HG03039 (cell line): ENCODE measurements around the gene PTPRN2.

ENCODE experiments used
- ATAC-seq: cut with Tn5 transposase; IDR thresholded peaks from one replicate; pipeline ENCODE4 v1.9.1; 2021; ENCODE audit warnings: mild to moderate bottlenecking, moderate library complexity; ENCODE audit not compliant: unreplicated experiment

Gene PTPRN2

DNA sequence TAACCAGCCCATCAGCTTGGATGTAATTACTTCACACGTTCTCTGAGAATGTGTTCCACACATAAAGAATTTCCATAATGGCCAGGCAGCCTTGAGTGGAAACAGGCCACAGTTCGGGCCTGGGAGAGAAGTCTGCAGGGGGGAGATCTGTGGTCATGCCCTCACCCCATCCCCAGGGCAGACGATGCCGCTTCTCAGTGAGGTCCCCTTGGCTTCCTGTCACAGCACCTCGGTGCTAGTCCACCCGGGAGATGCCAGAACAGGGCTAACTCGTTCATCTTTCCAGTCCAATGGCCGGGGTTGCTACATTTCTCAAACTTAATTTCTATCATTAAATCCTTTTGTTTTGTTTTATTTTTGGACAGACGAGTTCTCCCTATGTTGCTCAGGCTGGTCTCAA is 624.1 kb downstream of the PTPRN2 start:
- ATAC-seq: no peak

DNA sequence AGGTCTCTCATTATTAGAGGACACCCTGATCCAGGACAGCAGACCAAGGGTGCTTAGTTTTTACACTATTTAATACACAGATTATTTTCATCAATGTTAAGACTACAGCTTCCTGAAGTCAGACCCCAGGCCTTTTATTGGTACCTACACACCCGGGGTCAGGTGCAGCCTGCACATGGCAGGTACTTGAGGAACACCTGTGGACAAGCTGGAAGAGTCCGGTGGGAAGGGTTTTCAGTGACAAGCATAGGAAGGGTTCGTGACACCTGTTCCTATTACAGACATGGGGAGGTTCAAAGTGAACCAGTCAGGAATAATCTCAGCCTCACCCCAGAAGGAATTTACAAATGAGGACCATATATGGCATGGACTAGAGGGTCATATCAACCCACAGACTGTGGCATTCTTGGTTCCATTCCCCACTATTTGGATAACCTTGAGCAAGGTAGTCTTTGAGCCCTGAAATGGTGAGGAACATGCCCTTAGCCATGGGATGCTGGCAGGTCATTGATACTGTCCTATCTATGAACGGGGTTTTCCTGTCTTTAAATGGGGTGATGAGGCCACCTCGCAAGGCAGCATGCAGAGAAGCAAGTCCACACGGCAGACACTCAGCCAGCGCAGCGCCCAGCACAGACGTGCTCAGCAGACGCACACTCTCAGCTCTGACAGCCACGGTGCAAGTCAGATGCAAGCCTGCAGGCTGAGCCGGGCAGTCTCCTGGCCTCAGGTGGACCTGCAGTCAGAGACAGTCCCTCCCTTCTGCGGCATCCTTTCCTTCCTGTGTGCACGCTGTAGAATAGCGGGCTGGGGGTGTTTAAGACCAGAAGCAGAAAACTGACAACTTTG is 624.9 kb downstream of the PTPRN2 start:
- no peak for ATAC-seq

DNA sequence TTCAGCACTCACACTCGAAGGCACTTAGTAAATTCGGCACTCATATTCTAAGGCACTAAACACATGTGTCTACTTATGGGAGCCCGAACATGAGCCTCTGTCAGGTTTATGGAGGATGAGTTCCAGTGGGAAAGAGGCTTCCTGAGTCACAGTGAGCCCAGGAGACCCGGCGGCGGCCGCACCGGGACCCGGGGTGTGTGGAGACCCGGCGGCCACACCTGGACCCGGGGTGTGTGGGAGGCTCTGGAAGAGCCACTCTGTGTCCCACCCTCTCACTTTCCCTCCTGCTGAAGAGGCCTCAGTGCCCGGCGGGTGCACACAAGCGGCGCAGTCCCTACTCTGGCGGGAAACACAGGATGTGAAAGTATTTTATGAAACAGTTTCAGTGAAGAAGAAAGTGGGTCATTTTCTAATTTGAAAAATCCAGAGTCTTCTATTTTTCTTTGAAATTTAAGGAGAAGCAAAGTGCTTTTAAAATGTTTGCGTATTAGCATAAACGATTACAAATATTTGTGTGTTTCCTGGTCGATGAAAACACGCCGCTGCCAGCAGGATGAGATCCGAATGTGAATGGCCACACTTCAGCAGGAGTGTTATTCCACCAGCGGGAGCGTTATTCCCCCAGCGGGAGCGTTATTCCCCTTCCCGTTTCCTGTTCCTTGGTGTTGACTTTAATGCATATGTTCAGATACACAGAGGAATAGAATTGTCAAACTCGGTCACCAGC is 625.7 kb downstream of the PTPRN2 start:
- ATAC-seq: no peak

DNA sequence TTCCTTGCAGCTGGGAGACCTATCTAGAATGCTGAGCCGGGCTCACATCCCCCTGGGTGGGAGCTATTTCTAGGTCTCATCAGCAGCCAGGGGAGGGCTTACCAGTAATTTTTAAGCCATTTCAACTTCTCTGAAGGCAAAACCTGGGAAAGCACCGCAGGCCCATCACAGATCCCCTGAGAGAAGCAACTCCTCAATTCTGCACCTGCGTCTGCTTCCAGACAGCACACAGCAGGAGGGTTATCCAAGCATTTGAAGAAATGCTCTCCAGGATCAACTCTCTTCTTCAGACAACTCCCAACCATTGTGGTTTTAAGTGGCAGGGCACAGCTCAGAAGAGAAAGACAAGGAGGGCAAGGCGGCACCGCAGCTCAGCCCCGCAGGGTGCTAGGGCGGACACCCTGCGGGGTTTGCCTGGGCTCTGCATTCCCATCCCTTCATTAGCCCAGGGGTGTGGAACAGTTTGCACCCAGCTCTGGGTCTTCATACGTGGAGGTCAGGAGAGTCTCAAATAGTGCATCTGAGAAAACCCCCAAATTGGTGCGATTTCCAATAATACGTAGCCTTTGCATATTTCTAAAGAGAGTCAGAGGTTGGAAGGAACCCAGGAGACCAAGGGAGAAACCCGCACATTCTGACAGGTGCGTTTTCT is 632.1 kb downstream of the PTPRN2 start:
- no peak for ATAC-seq

DNA sequence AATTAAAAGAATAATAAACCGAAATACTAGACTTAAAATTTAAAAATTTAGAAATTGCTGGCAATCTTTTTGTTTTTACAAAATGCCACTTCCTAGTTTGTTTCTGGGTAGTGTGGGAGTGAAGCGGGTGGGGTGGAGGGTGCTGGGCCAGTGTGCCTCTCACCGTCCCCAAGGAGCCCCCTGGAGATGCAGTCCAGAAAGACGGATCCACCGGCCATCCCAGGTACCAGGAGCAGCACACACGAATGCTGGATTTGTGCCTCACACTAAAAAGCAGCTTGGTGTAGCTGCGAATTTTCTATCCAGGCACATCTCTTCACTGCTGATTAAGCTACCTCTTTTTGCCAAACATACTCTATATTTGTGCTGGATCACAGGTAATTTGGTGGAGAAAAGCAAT is 632.7 kb downstream of the PTPRN2 start:
- no peak for ATAC-seq

DNA sequence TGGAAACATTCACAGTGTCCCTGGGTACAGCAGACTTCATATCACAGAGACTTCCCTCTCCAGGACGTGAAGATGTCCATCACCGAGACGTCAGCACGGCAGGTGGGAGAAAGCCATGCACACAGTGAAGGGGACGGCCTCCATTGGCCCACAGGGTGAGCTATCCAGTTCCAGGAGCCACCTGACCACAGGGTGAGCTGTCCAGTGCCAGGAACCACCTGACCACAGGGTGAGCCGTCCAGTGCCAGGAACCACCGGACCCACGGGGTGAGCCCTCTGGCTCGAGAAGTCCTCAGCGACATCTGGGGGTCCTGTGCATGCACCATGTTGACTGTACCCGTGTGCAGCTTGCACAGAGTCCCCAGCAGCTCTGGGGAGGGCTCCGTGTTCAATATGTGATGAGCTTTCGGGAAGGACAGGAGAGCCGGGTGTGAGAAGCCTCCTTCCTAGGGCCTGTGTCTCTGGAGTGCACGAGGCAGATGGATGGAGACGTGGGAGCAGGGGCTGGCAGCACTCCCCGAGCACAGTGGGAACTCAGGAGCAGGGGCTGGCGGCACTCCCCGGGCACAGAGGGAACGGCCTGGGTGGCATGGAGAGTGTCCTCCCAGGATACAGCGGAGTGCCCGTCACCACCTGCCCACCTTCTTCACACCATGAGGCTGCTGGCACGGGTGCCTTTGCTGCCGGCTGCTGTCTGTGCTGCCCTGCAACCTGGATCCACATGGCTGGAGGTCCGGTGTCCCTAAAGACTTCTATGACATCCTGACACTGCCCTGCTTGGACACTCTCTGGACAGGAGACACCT is 634.6 kb downstream of the PTPRN2 start:
- no peak for ATAC-seq

DNA sequence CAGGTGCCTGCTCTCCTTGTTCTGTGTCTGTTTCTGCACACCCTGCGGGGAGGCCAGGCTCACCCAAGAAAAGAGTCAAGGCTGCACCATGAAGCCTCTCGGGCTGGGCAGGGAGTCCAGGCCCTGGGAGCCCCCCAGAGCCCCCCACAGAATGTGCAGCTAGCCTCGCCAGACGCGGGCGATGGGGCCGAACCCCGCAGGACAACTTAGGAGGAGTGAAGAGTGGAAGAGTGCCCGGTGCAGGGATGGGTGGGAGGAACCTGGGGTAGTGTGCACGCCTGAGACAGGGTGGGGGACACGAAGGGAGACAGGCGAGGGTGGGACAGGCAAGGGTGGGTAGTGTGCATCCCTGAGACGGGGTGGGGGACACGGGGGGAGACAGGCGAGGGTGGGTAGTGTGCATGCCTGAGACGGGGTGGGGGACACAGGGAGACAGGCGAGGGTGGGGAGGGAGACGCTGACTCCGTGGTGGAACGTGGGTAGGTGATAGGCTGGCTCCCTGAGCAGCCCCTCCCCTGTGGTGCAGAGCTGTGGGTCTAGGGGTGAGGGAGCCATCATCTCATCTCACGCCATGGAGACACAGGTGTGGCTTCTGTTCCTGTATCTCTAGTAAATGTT is 635.5 kb downstream of the PTPRN2 start:
- ATAC-seq: no peak

DNA sequence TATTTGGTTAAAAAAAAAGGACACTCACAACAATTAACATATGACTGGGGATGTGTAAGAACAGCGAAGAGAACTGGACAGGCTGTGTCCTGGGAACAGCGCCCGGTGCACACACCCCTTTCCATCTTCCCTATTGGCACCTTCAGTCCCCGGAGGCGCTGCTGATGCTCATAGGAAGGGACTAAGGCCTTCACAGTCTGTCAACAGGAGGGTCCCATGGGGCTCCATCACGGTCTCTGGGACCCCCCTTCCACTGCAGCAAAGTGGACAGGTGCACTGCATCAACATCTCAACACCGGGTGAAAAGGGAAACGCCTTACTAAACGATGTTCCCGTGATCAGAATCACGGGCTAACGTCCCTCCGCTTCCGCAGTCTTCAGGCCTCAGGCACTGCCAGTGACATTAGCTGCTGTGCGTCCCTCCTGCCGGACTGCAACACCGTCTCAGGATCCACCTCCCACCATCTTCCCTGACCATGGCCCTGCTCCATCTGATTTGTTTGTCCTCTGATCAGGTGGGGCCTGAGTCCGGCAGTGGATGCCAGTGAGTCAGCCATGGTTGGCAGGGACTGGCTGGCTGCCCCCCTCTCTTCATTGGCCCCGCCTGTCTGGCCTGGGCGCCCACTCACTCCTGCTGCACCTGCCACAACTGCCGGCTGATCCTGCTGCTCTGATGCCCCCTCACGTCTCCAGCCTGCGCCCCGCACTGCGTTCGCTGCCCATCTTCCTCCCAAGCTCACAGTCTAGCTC is 636.1 kb downstream of the PTPRN2 start:
- no peak for ATAC-seq

DNA sequence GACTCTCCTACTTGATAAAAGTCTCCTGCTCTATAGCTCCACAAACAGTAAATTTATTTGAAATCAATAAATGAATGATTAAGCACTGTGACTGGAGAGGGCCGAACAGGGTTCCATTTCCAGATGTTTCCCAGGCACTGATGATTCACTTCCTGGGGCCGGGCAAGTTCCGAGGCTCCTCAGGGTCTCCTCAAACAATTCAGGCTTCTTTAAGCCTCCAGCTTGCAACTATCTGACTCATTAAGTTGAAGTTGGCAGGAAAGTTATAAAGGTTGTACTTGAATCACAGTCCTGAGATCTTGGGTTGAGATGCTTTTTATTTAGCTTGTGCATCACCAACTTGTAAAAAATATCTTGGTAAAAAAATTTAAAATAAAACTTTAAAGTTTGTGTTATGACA is 637.9 kb downstream of the PTPRN2 start:
- ATAC-seq: no peak

DNA sequence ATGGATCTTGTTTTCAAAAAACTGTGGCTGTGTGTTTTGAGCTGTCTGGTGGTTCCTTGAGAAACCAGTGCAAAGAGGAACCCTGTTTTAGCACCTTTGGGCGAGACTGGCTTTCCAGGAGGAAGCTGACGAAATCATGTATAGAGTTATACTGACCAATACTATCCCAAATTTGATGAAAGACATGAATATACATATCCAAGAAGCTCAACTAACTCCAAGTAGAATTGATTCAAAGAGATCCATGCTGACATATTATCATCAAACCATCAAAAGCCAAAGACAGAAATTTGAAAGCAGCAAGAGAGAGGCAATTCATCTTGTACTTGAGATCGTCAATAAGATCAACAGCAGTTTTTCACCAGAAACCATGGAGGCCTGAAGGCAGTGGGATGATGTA is 640.1 kb downstream of the PTPRN2 start:
- no peak for ATAC-seq

DNA sequence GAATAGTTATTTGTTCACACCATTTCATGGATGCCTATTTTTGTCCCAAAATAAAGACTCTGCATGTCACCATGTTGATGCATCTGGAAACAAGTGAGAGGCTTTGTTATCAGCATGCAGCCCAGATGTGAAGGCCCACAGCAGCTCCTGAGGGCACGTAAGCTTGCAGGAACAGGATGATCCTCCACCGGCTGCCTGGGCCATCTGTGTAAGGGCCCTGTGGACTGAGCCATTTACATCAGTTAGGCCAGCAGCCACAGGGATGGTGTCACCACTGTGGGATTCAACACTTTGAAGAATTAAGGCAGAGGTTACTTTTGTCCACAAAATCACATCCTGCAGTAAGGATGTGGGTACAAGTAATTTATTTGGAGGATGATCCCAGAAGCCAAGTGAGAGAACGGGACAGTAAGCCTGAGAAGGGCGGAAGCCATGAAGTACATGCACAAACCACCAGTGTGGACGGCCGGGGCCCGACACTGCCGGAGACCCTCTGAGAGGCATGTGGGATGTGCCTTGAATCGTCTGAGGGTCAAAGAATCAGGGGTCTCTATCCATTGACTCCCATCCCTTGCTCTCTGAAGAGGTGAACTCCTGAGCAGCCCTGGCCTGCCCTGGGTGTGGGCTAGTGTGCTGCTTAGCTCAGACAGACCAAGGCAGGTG is 641.1 kb downstream of the PTPRN2 start:
- no peak for ATAC-seq

DNA sequence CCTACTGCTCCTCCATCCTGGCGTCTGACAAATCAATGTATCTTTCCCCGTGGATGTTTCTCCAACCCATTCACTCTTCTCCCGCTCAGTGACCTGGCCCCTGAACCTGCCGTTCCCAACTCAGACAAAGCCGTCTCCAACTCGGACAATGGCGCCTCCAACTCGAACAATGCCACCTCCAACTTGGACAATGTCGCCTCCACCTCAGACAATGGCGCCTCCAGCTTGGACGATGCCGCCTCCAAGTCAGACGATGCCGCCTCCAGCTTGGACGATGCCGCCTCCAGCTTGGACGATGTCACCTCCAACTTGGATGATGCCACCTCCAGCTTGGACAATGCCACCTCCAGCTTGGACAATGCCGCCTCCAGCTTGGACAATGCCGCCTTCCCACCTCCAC is 642.2 kb downstream of the PTPRN2 start:
- no peak for ATAC-seq

DNA sequence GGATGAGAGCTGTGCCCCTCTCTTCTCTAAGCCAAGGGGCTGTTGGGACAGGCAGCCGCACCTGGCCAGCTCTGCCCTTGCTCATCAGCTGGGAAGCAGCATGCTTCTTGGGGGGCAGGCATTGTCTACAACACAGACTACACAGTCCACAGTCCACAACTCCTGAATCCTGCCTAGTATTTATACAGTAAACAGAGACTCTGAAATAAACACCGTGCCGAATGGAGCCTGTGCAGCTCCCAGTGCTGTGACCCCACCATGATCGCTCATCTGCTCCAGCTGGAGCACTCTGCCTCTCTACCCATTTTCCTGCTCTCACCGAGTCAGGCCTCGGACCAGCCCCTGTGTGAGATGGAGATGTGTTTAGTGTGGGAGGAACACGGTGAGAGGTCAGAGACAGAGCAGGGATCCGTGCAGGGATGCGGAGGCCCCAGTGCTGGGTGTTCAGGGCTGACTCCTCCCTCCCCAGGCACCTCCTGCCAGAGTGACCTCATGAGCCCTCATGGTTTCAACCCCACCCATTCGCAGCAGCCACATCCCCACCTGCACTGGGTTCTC is 642.8 kb downstream of the PTPRN2 start:
- no peak for ATAC-seq

DNA sequence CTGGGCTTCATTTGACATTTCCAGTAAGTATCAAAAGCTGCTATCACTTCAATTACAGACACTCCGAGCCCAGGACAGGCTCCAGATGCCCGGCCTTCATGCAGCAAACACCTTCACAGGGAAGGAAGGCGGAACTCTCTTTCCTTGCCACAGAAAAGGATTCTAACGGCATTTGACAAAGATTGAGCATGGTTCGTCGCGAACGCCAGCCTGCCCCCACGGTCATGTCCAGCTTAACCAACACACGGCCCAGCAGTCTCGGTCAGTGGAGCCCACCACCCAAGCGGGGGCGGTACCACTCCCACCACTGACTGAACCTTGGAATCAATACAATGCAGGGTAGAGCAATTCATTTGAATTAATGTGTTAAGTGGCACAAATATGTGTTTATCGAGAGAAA is 643.6 kb downstream of the PTPRN2 start:
- ATAC-seq: no peak

DNA sequence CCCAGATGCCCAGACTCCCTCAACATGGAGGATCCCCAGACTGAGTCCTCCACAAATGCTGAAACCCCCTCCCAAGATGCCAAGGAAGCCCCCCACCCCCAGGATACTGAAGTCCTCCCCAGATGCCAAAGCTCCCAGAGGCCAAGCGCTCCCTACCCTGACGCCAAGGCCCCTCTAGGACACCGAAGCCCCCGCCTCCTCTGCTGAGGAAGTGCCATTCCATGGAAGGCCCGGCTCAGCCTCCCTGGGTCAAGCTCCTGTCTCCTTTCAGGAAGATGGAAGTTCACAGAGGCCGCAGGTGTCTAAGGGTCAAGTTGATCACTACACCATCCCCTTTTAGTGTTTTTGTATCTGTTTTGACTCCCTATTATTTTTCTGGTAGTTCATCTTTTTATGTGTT is 644.1 kb downstream of the PTPRN2 start:
- ATAC-seq: no peak

DNA sequence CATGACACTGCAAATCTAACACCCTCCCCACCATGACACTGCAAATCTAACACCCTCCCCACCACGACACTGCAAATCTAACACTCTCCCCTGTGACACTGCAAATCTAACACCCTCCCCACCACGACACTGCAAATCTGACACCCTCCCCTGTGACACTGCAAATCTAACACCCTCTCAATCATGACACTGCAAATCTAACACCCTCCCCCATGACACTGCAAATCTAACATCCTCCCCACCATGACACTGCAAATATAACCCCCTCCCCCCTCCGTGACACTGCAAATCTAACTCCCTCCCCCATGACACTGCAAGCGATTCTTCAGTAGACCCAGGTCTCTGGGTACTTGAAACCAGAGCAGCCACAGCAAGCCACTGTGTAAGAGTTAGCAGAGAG is 646.4 kb downstream of the PTPRN2 start:
- ATAC-seq: no peak

DNA sequence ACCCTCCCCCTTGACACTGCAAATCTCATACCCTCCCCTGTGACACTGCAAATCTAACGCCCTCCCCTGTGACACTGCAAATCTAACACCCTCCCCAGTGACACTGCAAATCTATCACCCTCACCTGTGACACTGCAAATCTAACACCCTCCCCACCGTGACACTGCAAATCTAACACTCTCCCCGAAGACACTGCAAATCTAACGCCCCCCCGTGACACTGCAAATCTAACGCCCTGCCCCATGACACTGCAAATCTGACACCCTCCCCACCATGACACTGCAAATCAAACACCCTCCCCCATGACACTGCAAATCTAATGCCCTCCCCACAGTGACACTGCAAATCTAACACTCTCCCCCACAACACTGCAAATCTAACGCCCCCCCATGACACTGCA is 647.1 kb downstream of the PTPRN2 start:
- no peak for ATAC-seq

DNA sequence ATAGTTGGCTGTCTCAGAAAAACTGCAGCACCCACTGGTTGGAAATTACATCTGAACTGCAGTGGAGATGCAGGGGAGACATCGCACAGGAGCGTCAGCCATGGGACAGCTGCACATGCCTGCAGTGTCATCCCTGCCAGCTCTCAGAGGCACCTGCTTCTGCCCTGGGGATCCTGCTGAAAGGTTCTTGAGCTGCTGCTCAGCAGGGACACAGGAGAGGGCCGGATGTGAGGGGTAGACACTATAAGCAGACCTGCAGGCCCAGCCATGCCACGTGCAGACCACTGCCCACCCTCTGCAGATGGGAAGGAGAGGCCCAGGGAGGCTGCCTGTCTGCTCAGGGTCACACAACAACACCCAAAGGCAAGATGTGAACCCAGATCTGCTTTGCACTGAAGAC is 649.4 kb downstream of the PTPRN2 start:
- ATAC-seq: no peak

DNA sequence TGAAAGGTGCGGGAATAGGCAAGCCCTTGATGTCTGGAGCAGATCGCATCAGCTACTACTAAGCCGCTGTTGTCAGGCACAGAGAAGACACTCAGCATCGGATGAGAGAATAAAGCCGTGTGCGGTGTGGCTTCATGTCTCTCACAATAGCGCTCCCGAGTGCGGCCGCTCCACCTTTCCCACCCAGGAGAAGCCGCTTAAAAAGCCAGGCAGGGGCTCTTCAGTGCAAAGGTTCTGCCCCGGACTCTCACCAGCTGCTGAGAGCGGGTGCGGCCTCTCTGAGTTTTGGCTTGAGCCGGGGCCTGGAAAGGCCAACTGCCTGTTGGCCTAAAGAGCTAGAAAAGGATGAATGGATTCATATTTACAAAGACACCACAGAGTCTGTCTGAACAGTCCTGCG is 650.2 kb downstream of the PTPRN2 start:
- no peak for ATAC-seq
